GM19043 (cell line): Measurements from ENCODE around the gene DNAJC9.

Experiments used
- ATAC-seq: cut with Tn5 transposase; IDR thresholded peaks from one replicate; pipeline ENCODE4 v1.9.1; 2021; ENCODE audit warnings: low read depth; ENCODE audit not compliant: unreplicated experiment

The DNAJC9 gene

GRCh38 chr10:73205081-73205480 is 42.0 kb downstream of the DNAJC9 start:
- no peak for ATAC-seq
